SK-N-MC (cell line): Measurements from ENCODE around the gene GINS2.

Source experiments
- DNase-seq: peaks from one replicate; pipeline ENCODE4 v3.0.0-alpha.2; 2011; ENCODE audit warnings: low read depth, low spot score
- H3K27ac ChIP-seq: fragments of 200-600 bp; sonication (generic); 2 replicates; pipeline ENCODE4 v1.5.1; 2016; ENCODE audit warnings: mixed run types
- H3K36me3 ChIP-seq: fragments of 200-600 bp; sonication (generic); 2 replicates; pipeline ENCODE4 v1.6.1; 2017; ENCODE audit warnings: antibody characterized with exemption, low read length, mixed read lengths; ENCODE audit not compliant: insufficient read depth
- H3K4me3 ChIP-seq: fragments of 200-600 bp; sonication (generic); 2 replicates; pipeline ENCODE4 v1.5.1; 2016
- H3K9ac ChIP-seq: fragments of 200-600 bp; sonication (generic); 2 replicates; pipeline ENCODE4 v1.8.0; 2017; ENCODE audit warnings: mixed run types, mixed read lengths; ENCODE audit not compliant: insufficient read length
- H3K9me3 ChIP-seq: fragments of 200-600 bp; sonication (generic); 2 replicates; pipeline ENCODE4 v1.6.1; 2017; ENCODE audit warnings: low read depth, mild to moderate bottlenecking, antibody characterized with exemption, low read length, moderate library complexity, mixed read lengths
- EZH2 ChIP-seq: fragments of 200-600 bp; sonication (generic); IDR thresholded peaks from one replicate; pipeline ENCODE4 v1.6.1; 2017; ENCODE audit warnings: antibody characterized with exemption
- FOXP2 ChIP-seq: optimal IDR thresholded peaks from 2 replicates; pipeline ENCODE3; 2011; ENCODE audit warnings: mild to moderate bottlenecking, moderate library complexity; ENCODE audit not compliant: insufficient read depth; ENCODE audit errors: extremely low read length, control extremely low read depth
- POLR2AphosphoS5 ChIP-seq: IDR thresholded peaks from 2 replicates; pipeline ENCODE4 v1.6.1; 2012; ENCODE audit warnings: mild to moderate bottlenecking, low read depth, low read length, borderline replicate concordance

Gene GINS2

DNA sequence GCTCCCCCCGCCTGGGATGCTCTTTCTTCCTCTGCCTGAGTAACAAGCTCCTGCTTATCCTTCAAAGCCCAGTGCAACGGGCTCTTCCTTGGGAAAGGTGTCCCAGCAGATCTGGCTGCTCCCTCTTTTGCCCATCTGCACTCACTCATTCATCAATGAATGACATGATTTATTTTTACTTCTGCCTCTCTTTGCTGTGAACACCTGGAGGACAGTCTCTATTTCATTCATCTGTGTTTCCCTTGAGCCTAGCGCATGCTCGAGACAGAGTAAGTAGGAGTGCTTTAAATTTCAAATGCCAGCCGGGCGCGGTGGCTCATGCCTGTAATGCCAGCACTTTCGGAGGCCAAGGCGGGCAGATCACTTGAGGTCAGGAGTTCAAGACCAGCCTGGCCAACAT lies 22.0 kb upstream of the GINS2 start:
- TF ChIP-seq POLR2AphosphoS5: no peak
- no peak for TF ChIP-seq EZH2
- TF ChIP-seq FOXP2: no peak
- Histone ChIP-seq H3K27ac (no peak overlapping the region), H3K4me3 (no peak overlapping the region), H3K9ac (no peak overlapping the region), H3K9me3 (no peaks in the 10 kb centered on the region), H3K36me3 (no peaks in the 10 kb centered on the region)
- no peak for DNase-seq

DNA sequence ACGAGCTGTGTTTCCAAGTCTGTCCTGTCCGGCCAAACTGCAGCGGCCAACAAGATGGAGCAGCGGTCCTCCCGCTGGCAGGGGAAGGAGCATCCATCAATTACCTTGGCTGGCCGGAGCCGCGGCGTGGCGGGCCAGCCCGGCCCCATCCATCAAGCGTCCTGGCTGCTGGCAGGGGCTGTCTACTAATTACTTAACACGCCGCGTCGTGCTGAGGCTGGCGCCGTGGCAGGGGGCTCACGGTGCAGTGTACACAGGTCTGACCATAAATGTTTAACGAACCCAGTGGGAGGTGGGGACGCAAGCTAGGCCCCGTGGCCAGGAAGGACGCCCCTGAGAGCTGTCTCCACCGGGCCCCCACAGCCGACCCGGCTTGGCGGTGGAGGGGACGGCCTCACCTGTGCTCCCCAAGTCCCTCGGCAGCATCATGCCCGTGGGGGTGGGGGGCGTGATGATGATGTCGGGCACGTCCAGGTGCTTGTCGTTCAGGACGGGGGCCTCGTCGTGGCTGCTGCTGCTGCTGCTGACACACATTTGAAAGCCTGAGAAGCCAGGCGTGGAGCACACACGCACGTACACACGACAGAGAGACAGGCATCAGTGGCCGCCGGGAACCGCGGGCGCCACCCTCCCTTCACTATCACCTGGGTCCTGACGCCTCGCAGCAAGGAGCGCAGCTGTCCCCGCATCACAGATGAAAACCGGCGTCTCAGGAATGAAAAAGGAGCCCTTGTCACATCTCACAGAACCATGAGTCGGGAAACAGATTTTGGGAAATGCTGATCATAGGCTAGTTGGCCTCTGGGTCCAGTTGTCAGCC lies 21.2 kb upstream of the GINS2 start:
- no peak for DNase-seq
- H3K27ac ChIP-seq: no peak overlapping the region
- TF ChIP-seq FOXP2: no peak
- TF ChIP-seq EZH2: no peak
- no peak for TF ChIP-seq POLR2AphosphoS5

DNA sequence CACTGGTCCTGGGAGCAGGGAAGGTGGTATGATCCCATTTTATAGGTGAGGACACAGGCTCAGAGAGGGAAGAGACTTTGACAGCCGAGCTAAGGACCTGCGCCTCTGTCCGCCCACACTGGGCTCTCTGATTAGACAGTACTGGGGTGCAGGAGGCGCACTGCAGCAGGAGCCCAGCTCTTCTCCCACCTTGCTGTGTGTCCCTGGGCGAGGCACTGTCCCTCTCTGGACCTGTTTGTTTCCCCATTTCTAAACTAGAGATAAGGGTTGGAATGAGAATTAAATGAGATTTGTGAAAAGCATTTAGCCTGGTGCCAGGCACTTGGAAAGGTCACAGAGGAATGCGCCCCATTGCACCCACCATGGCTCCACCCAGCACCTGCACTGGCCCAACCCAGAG lies 19.6 kb upstream of the GINS2 start:
- Histone ChIP-seq H3K27ac (no peak overlapping the region), H3K9me3 (no peaks in the 10 kb centered on the region), H3K9ac (no peak overlapping the region), H3K4me3 (no peak overlapping the region), H3K36me3 (no peaks in the 10 kb centered on the region)
- TF ChIP-seq EZH2 (no peak), FOXP2 (no peak), POLR2AphosphoS5 (no peak)
- DNase-seq: no peak

More for the DNA sequence above, 21.2 kb upstream of the GINS2 start:
- Histone ChIP-seq H3K4me3 (no peak overlapping the region), H3K36me3 (no peaks in the 10 kb centered on the region), H3K9ac (no peak overlapping the region), H3K9me3 (no peaks in the 10 kb centered on the region)

DNA sequence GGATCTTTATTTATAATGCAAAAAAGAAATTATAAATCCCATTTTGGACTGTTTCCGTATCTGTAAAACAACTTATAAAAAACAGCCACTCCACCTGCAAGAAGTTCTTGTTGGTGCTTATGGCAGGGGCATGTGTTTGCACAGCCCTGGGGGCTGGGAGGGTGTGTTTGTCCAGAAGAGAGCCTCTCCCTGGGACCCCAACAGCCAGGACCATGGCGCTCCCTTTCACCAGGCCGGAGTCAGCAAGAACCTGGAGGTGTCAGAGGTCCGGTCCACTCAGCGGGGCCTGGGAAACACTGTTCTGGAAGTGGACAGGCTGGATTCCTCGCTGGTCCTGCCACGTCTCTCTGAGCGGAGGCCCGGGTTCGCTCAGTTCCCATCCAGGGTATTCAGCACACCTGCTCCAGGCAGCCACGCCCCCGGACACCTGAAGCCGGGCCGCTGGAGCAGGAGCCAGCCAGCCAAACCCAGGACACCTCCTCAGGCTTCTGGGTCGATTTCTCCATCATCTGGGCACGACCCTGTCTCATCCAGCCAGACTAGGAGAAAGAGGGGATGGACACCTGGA lies 18.9 kb upstream of the GINS2 start:
- H3K36me3 ChIP-seq: no peaks in the 10 kb centered on the region
- no peak overlapping the region for H3K4me3 ChIP-seq
- TF ChIP-seq POLR2AphosphoS5 (no peak), FOXP2 (no peak), EZH2 (no peak)
- no peaks in the 10 kb centered on the region for H3K9me3 ChIP-seq
- no peak overlapping the region for H3K9ac ChIP-seq
- DNase-seq: no peak
- H3K27ac ChIP-seq: no peak overlapping the region

DNA sequence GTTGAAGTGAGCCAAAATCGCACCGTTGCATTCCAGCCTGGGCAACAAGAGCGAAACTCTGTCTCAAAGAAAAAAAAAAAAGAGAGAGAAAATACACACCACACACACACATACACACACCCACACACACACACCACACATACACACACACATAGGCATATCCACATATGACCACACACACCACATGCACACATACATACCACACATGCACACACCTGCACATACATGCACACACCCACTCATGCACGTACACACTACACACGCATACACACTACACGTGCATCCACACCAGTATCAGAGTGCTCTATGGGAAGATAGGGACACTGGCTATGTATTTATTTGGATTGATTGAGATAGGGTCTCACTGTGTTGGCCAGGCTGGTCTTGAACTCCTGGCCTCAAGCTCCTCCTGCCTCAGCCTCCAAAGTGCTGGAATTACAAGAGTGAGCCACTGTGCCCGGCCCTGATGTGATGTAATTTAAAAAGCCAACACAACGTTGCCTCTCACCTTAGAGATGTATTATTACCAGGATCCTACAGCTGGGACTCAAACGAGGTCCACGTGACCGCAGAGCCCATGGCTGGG lies 17.8 kb upstream of the GINS2 start:
- Histone ChIP-seq H3K9me3 (no peaks in the 10 kb centered on the region), H3K36me3 (no peaks in the 10 kb centered on the region), H3K9ac (no peak overlapping the region), H3K4me3 (no peak overlapping the region), H3K27ac (no peak overlapping the region)
- no peak for DNase-seq
- TF ChIP-seq EZH2 (no peak), POLR2AphosphoS5 (no peak), FOXP2 (no peak)

DNA sequence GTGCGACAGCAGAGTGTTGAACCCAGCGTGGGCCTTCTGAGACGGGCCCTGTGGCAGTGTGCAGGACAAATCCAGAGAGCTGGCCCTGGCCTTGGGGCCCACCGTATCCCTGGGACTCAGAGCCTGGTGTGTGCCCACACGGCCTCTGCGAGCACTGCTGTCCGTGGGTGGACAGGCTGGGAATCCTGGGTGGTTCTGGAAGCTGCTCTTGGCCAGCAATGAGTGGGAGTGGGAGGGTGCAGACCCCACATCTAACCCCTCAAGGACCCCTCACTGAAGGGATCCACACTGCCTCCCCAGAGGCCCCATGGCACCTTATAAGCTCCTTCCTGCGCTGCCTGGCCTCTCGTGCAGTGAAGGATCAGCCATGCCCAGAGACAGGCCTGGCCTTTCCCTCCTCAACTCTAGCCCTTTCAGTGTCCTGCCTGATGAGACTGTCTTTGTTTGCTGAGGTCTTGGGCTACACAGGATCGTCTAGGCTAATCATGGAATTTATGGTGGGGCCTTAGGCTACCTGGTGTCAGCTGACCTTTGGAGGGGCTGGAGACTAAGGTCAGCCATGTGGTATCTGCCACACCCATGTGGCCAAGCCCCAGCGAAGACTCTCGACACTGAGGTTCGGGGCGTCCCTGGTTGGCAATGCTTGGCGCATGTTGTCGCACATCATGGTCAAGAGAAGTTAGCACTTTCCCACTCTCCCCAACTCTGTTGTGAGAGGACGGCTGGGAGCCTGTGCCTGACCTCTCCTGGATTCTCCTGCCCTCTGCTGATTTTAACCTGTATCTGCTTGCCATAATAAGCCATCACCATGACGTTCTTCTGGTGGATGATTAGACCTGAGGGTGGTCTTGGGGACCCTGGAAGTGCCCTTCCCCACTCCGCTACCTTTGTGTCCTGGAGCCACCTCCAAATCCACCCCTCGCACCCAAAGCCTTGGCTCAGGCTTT lies 16.4 kb upstream of the GINS2 start:
- no peak for DNase-seq
- no peaks in the 10 kb centered on the region for H3K9me3 ChIP-seq
- H3K4me3 ChIP-seq: no peak overlapping the region
- no peak overlapping the region for H3K9ac ChIP-seq
- H3K36me3 ChIP-seq: no peaks in the 10 kb centered on the region
- TF ChIP-seq EZH2 (no peak), FOXP2 (no peak), POLR2AphosphoS5 (no peak)
- no peak overlapping the region for H3K27ac ChIP-seq

DNA sequence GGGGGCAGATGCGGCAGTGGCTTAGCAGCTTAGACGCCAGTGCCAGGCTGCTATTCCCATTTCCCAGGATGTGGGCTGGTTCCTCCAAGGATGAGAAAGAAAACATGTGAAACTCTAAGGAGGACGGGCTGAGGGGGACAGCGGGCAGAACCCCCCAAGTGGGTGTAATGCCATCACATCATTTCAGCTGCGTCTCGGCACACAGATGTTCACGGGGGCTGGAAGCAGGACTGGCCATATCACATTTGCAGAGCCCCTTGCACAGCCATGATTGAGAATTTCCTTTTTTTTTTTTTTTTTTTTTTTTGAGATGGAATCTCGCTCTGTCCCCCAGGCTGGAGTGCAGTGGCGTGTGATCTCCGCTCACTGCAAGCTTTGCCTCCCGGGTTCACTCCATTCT lies 15.3 kb upstream of the GINS2 start:
- Histone ChIP-seq H3K9ac (no peak overlapping the region), H3K27ac (no peak overlapping the region), H3K9me3 (no peaks in the 10 kb centered on the region), H3K4me3 (no peak overlapping the region), H3K36me3 (no peaks in the 10 kb centered on the region)
- no peak for DNase-seq
- no peak for TF ChIP-seq EZH2
- TF ChIP-seq FOXP2: no peak
- TF ChIP-seq POLR2AphosphoS5: no peak

DNA sequence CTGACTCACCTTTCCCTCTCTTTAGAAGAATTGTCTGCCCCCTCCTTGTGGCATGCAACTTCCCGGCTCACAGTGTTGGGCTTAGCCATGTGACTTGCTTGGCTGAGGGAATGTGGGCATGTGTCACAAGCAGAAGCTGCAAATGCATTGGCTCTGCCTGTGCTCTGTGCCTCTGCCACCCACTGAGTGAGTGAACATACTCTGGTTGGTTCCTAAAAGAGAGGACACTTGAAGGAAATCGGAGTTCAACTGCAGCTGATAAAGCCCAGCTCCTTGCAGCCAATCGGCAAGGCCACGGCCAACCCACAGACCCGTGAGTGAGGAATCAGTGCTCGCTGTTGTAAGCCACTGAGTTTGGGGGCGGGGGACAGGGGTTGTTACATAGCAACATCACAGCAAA lies 10.9 kb upstream of the GINS2 start:
- no peak overlapping the region for H3K27ac ChIP-seq
- TF ChIP-seq FOXP2 (no peak), POLR2AphosphoS5 (no peak), EZH2 (no peak)
- no peak for DNase-seq

More for the DNA sequence above, 10.9 kb upstream of the GINS2 start:
- H3K36me3 ChIP-seq: no peaks in the 10 kb centered on the region
- H3K9me3 ChIP-seq: no peaks in the 10 kb centered on the region
- no peak overlapping the region for H3K4me3 ChIP-seq
- no peak overlapping the region for H3K9ac ChIP-seq
